Right cardiac atrium (tissue), 5 donors: ENCODE data around the gene COL16A1. TPM values are rescaled to one million over a fixed set of nuclear protein-coding genes. Genes with fewer than 3 reads are reported as not detected.

Experiments
- ATAC-seq, 2 donors: fragments of 200-7000 bp; cut with Tn5 transposase; one replicate each; pipeline versions ENCODE4 v1.8.0 to v1.9.1; 2020; ENCODE audit warnings: moderate library complexity in 2 of 2, mild to moderate bottlenecking in 1 of 2
- DNase-seq, 3 donors: peaks; one replicate each; pipeline ENCODE4 v3.0.0-alpha.2; 2020
- H3K27ac ChIP-seq: one replicate; pipeline ENCODE4 v1.5.1; 2013; ENCODE audit warnings: mild to moderate bottlenecking, low read length, control low read depth, moderate library complexity
- H3K27me3 ChIP-seq: one replicate; pipeline ENCODE4 v1.6.1; 2013; ENCODE audit not compliant: control insufficient read depth, insufficient read depth
- H3K4me1 ChIP-seq: one replicate; pipeline ENCODE4 v1.6.1; 2013; ENCODE audit warnings: low read length; ENCODE audit not compliant: control insufficient read depth, insufficient read depth
- H3K4me3 ChIP-seq: one replicate; pipeline ENCODE4 v1.5.1; 2013; ENCODE audit warnings: low read length, control low read depth
- H3K9me3 ChIP-seq: one replicate; pipeline ENCODE4 v1.6.1; 2013; ENCODE audit warnings: low read length; ENCODE audit not compliant: control insufficient read depth
- WGBS: extraction: QIAGEN DNeasy Blood & Tissue Kit; methylation state at CpG from one replicate; pipeline ENCODE4 v1.1.7; 2013; 5-methylcytosine and 5-hydroxymethylcytosine counted together
- intact Hi-C, 4 donors: fragments of 100-400 bp; cut with DNase I; formaldehyde crosslinking; loops; one replicate each; pipeline versions ENCODE4 v1.11.0 to v1.14.0; 2022 to 2023
- polyA plus RNA-seq: library from polyadenylated mRNA; stranded (reverse); fragments of 200-250 nt; gene quantifications from one replicate; pipeline ENCODE4 v1.2.3, GENCODE V29; 2013
- total RNA-seq, 4 donors: library from RNA; stranded (reverse); fragmentation: NEBNext Ultra II Directional; extraction: Animal tissue kit (Norgen Biotek cat#: 25700); gene quantifications; one replicate each; pipeline ENCODE4 v1.2.1, GENCODE V29; 2021
- donor health status: healthy with polysubstance abuse.
- donor health status: DM: no; HTN: yes; CAD: no.
- donor health status: DM: no; HTN: no; CAD: no.
- donor health status: DM: no; HTN: yes; CAD: no; lungs with severe emphysema.
- donor health status: DM: yes; HTN: yes; CAD: no.

Gene COL16A1
- total and polyA plus RNA-seq, 5 donors = 37.4 to 50.5 (median 50.3) TPM

DNA sequence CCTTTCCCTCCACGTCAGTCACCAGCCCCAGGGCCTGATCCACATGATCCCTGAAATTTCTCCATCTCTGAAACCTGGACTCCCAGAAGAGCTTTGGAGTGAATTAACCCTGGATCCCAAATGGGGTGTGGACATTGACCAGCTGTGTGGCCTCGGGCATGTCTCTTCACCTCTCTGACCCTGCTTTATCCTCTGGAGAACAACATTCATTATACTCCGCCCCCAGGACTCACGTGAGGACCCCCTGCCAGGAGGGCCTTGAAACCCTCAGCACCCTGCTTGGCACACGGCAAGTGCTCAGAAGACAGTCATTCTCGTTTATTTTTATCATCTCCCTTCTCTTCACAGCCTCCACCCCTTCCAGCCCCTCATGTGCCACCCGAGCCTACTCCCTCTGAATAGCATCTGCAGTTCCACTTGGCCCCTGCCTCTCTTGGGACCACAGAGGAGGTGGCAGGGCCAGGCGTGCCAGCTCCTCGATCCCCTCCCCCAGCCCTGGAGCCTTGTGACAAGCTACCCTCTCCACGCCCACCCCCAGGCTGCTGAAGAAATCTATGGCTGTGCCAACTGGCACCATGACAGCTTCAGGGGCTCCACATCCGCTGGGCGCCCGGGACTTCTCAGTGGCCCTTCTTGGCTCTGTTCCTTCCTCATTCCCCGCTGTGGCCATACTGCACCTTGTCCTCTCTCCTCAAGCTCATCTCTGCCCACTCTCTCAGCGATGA is 42.3 kb upstream of the COL16A1 start:
- intact Hi-C loops = loop anchor here in 1 of 4 donors (10.0 kb wide), 1 partner anchor 81 kb away; no protein-coding TSS in a partner anchor
- ATAC-seq = no peak

DNA sequence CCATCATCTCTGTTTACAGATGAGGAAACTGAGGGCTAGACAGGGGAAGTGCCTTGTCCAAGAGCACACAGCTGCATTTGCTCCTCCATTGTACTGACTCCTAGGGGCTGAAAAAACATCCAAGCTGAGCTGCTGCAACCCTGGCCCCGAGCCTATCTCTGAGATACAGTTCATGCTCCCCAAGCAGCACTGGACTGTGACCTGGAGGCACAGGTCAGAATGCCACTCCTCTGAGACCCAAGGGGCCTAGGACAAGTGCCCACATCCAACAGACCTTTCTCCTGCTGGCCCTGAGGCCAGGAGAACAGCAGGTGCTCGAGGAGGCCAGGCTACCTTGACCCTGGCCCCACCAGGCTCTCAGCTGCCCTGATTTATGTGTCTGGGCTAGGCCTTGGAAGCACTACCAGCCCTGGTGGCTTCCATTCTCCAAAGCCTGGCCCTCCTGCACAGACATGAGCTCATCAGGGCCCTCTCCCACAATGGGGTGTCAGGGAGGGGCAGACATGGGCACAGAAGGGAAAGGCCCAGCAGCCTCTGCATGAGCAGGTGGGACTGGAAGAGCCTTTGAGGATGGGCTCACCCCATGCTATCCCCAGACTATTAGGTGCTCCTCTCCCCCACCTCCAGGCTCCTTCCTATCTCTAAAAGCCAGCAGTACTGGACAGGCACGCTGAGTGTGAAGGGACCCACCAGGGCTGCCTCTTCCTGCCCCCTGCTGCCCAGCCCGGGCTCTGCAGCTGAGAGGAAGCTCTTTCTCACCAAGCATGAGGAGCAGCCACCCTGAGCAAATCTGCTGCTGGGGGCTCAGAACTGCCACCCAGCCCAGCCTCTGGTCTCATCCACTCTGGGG is 41.5 kb upstream of the COL16A1 start:
- WGBS = 45% methylated on average over 4 of the region's 4 CpGs
- Histone ChIP-seq H3K4me3 (no peak overlapping the region), H3K27me3 (no peaks in the 10 kb centered on the region), H3K4me1 (peaks cover 6% of the 10 kb centered on the region), H3K27ac (no peak overlapping the region), H3K9me3 (no peaks in the 10 kb centered on the region)
- DNase-seq = peak; percentile 66 to 88 (median 87)
- intact Hi-C loops = loop anchor here in 1 of 4 donors (10.0 kb wide), 1 partner anchor 81 kb away; no protein-coding TSS in a partner anchor
- peak; percentile 64 to 65 for ATAC-seq

More for the DNA sequence above, 42.3 kb upstream of the COL16A1 start:
- Histone ChIP-seq H3K27ac (peak overlapping the region; percentile 39), H3K4me3 (no peak overlapping the region), H3K4me1 (peaks cover 12% of the 10 kb centered on the region), H3K27me3 (no peaks in the 10 kb centered on the region), H3K9me3 (no peaks in the 10 kb centered on the region)
- DNase-seq = peak in 1 of 3 donors; percentile 71
- 38% methylated on average over 15 of the region's 15 CpGs for WGBS

DNA sequence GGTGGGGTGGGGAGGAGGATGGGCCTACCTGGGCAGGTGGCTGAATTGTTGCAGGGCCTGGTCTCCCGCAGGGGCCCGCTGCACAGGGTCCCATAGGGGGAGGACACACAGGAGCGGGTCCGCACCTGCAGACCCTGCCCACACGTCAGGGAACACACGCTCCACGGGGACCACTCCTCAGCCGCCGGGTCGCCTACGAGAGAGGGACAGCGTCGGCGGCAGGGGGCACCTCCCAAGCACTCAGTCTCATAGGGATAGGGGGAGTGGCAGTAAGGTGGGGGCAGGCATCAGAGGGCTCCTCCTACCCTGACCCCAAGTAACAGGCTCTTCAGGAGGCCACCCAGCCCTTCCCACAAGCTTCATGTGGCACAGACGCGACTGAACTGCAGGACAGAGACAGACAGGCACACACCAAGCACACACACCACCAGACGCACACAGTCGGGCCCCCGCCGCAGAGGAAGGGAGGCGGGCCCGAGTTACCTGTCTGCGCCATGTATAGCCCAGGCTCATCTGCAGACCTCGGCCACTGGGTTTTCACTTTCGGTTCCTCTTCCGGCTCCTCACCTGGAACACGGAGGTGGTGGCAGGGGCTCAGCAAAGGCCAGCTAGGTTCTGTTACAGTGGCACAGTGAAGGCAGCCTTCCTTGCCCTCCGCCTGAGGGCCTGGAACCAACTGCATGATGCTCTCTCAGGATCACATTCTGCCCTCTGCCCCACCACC is 40.5 kb upstream of the COL16A1 start:
- Histone ChIP-seq H3K27ac (no peak overlapping the region), H3K9me3 (no peaks in the 10 kb centered on the region), H3K4me1 (peaks cover 6% of the 10 kb centered on the region), H3K4me3 (no peak overlapping the region), H3K27me3 (no peaks in the 10 kb centered on the region)
- peak in 1 of 3 donors; percentile 21 for DNase-seq
- ATAC-seq = no peak
- intact Hi-C loops = loop anchor here in 1 of 4 donors (10.0 kb wide), 1 partner anchor 80 kb away; no protein-coding TSS in a partner anchor
- WGBS = 92% methylated on average over 28 of the region's 28 CpGs

DNA sequence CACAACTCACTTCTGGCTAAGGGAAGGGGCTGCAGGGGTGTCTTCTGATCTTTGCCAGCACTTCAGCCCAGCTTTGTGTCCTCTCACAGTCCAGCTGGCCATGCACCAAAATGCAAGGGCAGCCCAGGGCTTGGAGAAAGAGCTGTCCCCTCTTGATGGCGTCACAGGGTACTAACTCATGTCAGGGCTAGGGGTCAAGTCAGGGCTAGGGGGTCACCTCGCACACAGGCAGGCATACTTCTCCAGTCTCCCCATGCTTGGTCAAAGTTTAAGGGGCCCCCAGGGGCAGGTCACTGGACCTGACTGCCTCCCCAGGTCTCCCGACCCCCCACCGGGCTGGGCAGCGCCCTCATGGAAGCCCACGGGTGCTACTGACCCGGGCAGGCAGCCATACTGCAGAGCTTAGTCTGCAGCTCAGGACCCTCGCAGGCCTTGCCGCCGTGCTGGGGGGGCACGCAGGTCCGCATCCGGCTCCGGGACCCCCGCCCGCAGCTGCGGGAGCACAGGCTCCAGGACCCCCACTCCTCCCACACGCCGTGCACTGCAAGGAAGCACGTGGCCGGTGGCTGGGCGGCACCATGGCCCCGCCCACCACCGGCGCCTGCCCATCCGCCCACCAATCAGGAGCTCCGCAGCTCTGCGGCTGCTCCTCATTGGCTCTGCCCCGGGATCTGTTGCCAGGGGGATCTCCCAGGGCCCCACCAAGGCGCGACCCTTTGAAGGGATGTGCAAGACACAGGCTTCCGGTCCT is 38.8 kb upstream of the COL16A1 start:
- intact Hi-C loops = loop anchor here in 1 of 4 donors (10.0 kb wide), 1 partner anchor 78 kb away; no protein-coding TSS in a partner anchor
- ATAC-seq = no peak
- 84% methylated on average over 32 of the region's 32 CpGs for WGBS

DNA sequence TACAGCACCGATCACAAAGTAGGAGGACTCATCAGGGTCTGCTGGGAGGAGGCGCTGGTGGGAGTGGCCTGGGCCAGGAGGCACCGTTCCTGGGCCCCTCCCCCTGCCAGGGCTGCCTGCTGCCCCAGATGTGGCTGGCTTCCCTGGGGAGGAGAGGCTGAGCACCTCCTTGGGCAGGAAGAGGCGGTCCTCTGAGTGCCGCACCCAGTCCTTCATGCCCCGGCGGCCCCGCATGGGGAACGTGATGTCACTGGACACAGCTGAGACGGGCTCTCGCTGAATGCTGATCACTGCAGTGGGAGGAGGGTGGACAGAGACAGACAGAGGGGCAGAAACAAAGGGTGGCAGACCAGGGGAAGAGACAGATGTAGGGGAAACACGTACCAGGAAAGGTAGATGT is 35.5 kb upstream of the COL16A1 start:
- DNase-seq (peak in 2 of 3 donors; percentile 28 to 47), ATAC-seq (no peak)
- no peak overlapping the region for H3K4me3 ChIP-seq
- intact Hi-C loops = no loop called here
- no peaks in the 10 kb centered on the region for H3K4me1 ChIP-seq
- 56% methylated on average over 12 of the region's 12 CpGs for WGBS
- H3K27me3 ChIP-seq = no peaks in the 10 kb centered on the region
- no peaks in the 10 kb centered on the region for H3K9me3 ChIP-seq
- no peak overlapping the region for H3K27ac ChIP-seq

More for the DNA sequence above, 38.8 kb upstream of the COL16A1 start:
- DNase-seq = peak in 2 of 3 donors; percentile 34 to 47
- Histone ChIP-seq H3K27me3 (no peaks in the 10 kb centered on the region), H3K4me1 (peaks cover under 1% of the 10 kb centered on the region), H3K9me3 (no peaks in the 10 kb centered on the region), H3K27ac (no peak overlapping the region), H3K4me3 (no peak overlapping the region)

DNA sequence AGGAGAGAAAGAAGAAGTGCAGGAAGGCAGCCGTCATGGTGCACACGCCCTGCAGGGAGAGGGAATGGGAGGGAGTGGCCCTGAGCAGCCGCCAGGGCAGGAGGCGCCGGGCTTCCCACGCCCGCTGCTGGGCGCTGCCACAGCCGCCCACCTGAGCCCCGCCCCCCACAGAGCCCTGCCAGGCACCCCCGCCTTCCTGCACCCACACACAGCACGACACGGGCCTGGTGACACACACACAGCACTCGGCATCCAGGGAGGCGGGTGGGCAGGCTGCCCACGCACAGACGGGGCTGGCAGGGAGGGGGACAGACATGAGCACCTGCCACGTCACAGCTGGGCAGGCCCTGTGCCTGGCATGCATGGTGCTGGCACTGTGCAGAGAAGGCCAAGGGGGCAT is 32.9 kb upstream of the COL16A1 start:
- Histone ChIP-seq H3K27me3 (no peaks in the 10 kb centered on the region), H3K9me3 (no peaks in the 10 kb centered on the region), H3K27ac (no peak overlapping the region), H3K4me1 (no peaks in the 10 kb centered on the region), H3K4me3 (no peak overlapping the region)
- ATAC-seq = no peak
- intact Hi-C loops = no loop called here
- WGBS = 73% methylated on average over 18 of the region's 18 CpGs
- peak in 2 of 3 donors; percentile 34 to 52 for DNase-seq

DNA sequence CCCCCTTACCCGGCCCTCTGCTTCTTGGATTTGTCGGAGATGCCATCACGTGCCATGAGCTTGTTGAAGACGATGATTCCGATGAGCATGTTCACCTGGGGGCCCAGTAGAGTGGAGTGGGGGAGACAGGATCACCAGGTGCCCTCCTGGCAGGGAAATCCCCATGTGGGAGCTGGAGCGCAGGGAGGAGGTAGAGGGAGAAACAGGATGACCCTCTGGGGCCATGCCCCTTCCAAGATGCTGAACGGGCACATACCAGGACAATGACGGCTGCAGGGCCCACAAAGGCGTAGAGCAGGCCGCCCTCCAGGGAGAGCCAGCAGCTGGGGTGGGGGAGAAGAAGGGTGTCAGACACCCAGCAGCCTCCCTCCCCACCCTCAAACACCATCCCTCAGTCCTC is 31.8 kb upstream of the COL16A1 start:
- Histone ChIP-seq H3K4me1 (no peaks in the 10 kb centered on the region), H3K9me3 (no peaks in the 10 kb centered on the region), H3K27ac (no peak overlapping the region), H3K27me3 (no peaks in the 10 kb centered on the region), H3K4me3 (no peak overlapping the region)
- intact Hi-C loops = no loop called here
- 86% methylated on average over 10 of the region's 10 CpGs for WGBS
- ATAC-seq (no peak), DNase-seq (peak in 2 of 3 donors; percentile 16)

DNA sequence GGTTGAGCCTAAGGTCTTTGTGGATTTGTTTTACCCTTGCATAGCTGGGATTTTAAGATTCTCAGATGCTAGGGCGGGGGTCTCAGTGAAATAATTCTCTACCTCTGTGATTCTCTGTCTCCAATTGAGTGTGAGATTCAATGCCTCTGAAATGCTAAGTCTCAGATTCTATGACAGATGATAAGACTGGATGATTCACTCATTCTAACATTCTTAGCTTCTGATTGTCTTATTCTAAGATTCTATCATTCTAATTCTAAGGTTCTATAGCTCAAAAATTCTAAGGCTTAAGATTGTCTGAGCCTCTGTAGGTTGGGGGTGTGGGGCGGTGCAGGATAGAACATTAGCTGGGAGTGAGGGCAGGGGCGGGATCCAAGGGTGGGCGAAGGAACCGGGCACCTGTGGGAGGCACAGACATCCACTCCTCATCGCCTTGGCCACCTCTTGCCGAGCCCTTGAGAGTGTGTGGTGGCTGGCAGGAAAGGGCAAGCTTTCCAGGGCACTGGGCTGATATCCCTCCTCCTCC is 30.8 kb upstream of the COL16A1 start:
- Histone ChIP-seq H3K4me1 (no peaks in the 10 kb centered on the region), H3K4me3 (no peak overlapping the region), H3K27me3 (no peaks in the 10 kb centered on the region), H3K27ac (no peak overlapping the region), H3K9me3 (no peaks in the 10 kb centered on the region)
- 92% methylated on average over 7 of the region's 7 CpGs for WGBS
- DNase-seq (peak in 1 of 3 donors; percentile 19), ATAC-seq (no peak)
- intact Hi-C loops = no loop called here

DNA sequence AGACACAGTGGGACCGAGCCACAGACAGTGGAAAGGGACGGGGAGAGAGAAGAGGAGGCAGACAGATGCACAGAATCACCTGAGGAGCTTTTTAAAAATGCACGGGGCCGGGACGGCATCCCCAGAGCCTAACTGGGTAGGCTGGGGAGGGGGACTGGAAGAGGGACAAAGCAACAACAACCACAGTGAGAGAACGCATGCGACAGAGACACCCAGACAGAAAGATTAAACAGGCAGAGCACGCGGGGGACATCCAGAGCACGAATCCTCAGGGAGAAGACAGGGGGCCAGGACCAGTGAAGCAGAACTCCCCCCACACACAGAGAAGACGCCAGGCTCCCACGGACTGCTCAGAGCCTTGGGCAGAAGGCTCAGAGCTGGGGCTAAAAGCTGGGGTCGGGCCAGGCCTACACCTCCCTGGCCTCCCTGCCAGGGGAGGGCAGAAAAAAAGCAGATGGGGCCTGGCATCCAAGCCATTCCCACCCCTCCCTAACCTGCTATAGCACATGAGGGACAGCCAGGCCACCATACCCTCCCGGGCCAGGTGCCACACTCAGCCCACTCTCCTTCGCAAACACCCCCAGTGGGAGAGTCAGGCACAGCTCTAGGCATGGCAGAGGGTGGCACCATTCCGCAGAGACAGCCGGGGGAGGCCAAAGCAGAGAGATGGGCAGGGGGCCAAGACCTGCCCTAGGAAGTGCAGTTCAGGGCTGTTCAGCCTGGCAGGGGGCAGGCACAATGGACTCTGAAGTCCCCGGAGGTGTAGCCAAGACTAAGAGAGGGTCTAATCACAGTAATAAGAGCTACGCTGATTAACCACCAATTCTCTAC is 29.8 kb upstream of the COL16A1 start:
- Histone ChIP-seq H3K27ac (no peak overlapping the region), H3K4me3 (no peak overlapping the region), H3K9me3 (no peaks in the 10 kb centered on the region), H3K27me3 (no peaks in the 10 kb centered on the region), H3K4me1 (no peaks in the 10 kb centered on the region)
- intact Hi-C loops = no loop called here
- ATAC-seq = no peak
- 75% methylated on average over 19 of the region's 19 CpGs for WGBS
- DNase-seq = peak in 2 of 3 donors; percentile 33 to 47
